MM.1S (cell line): Measurements from ENCODE around the gene TMEM205.

Source experiments
- CTCF ChIP-seq: fragments of 300-600 bp; sonication (generic); IDR thresholded peaks from 2 replicates; pipeline ENCODE4 v1.5.1; 2016; ENCODE audit warnings: antibody characterized with exemption, low read length, mixed read lengths
- EZH2 ChIP-seq: fragments of 300-600 bp; sonication (generic); optimal IDR thresholded peaks from 2 replicates; pipeline ENCODE3; 2017; ENCODE audit warnings: low read depth, mild to moderate bottlenecking, antibody characterized with exemption, low read length, mixed read lengths

- no peak for TF ChIP-seq CTCF
- no peak for TF ChIP-seq EZH2
Observed at GRCh38 chr19:11331502-11331901, 14.6 kb downstream of the TMEM205 start.
